HG03139 (cell line): ENCODE results near the gene PPP4R2.

ENCODE experiments used
- ATAC-seq: cut with Tn5 transposase; IDR thresholded peaks from one replicate; pipeline ENCODE4 v1.9.1; 2021; ENCODE audit not compliant: unreplicated experiment

Gene PPP4R2

DNA sequence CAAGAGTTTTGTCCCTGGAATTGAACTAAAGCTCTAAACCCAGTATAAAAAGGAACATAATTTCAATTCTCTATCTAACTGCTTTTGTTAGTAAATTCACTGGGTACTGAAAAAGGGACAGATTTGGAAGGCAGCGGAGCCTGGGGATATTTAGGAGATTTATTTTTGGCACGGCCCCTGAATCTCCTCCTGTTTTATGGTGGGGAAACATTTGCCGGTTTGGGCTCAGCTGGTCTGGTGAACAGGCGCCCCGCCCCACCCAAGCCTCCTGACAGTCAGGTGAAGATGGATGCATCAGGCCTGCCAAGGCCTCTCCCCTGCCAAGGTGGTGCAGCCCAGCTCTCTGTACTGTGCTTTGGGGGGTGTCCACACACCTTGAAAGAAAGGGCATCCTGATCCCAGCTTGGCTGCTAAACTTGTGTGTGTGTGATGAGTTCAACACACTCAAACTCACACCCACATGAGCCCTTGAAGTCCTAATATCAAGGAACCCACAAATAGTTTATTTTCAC is 111.1 kb downstream of the PPP4R2 start:
- ATAC-seq, result no peak

DNA sequence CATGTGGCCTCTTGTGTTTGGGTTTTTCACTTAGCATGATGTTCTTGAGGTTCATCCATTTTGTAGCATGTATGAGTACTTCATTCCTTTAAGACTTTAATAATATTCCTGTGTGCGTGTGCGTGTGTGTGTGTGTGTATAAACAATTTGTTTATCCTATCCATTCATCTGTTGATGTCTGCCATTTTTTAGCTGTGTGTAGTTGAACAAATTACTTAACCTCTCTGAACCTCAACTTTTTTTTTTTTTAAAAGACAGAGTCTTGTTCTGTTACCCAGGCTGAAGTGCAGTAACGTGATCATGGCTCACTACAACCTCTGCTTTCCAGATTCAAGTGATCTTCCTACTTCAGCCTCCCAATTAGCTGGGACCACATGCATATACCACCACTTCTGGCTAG is 112.1 kb downstream of the PPP4R2 start:
- no peak for ATAC-seq

DNA sequence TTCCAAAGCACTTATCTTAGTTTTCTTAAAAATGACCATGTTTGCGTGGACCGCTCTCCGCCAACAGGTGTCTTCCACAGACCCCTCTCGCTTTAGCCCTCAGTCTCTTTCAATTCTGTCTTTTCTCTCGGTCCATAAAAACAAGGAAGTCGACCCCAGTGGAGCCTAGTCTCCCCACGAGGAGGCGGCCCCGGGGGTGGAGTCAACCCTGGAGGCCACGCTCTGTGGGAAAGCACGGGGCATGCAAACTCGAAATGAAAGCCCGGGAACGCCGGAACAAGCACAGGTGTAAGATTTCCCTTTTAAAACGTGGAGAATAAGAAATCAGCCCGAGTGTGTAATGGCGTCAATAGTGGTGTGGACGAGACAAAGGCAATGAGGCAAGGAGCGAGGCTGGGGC is 113.9 kb downstream of the PPP4R2 start:
- no peak for ATAC-seq

DNA sequence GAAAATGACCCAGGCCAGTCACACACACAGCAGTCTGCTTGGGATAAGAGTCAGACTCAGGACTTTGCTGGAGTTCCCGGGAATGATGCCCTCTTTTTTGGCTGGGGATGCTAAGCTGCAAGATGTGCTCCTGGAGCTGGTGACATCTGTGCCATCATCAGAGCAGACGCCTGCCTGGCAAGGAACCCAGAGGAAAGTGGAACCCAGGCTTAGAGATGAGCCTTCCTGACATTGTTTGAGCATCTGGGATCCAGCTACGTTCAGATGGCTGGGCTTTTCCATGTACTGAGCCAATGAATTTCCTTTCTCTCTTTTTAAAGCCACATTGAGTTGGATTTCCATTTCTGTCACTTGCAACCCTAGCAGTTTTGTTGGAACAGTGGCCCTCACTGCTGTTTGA is 118.1 kb downstream of the PPP4R2 start:
- no peak for ATAC-seq

DNA sequence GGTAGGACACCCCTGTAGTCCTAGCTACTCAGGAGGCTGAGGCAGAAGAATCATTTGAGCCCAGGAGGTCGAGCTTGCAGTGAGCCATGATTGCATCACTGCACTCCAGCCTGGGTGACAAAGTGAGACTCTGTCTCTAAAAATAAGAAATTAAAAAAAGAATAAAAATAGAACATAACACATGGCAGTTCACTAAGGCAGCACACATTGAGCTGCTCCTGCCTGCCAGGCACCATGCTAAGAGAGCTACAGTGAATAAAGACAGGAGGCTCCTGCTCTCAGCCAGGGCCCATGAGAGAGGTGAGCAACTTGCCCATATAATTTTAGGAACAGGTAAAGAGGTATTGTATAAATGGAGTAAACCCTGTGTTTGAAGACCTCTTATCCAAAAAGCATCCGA is 119.2 kb downstream of the PPP4R2 start:
- no peak for ATAC-seq
